GM18507 (cell line): Measurements from ENCODE around the gene SART3.
"Not testable (repeated sequence)": the region's sequence is repeated elsewhere in the genome, so short reads cannot be mapped to it uniquely, and the experiment has no call there.

ENCODE experiments used
- DNase-seq: peaks from one replicate; pipeline ENCODE4 v3.0.0; 2011; ENCODE audit warnings: low read depth; ENCODE audit not compliant: insufficient read length; ENCODE audit errors: extremely low spot score
- FAIRE-seq: peaks from 2 replicates; lab custom pipeline; 2011; peaks lifted over from hg19 to GRCh38; lab: Jason Lieb, UNC

The SART3 gene

DNA sequence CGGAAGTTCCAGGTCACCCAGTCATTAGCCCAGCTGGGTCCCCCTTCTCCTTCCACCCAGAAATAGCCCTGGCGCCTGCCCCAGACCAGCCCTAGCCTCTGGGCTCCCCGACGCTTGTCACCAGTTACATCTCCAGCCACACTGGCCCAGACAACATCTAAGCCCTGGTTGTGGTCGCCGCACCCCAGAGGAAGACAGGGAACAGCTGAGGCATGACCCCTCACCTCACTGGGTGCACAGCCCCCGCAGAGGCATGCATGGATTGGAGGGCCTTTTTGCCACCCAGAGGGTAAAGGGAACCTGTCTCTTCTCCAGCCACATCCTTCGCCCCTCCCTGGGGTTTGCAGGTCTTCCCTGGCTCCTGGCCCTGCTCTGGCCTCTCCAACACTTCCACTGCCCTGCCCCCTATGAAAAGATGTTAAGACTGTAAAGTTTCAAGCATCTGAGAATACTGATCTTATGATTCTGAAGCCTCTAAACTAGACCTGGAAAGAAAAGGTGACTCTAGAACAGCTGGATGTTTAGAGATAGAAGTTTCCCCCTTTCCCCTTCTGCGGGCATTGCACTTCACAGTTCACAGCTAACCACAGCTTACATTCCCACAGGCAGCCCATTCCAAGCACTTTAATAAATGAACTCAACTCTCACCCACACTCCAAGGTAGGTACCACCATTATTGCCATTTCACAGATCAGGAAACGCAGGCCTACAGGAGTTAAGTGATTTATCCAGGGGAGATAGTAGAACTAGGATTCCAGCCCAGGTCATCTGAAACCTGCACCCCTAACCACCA is 22.2 kb upstream of the SART3 start:
- DNase-seq = no peak
- FAIRE-seq = no peak

DNA sequence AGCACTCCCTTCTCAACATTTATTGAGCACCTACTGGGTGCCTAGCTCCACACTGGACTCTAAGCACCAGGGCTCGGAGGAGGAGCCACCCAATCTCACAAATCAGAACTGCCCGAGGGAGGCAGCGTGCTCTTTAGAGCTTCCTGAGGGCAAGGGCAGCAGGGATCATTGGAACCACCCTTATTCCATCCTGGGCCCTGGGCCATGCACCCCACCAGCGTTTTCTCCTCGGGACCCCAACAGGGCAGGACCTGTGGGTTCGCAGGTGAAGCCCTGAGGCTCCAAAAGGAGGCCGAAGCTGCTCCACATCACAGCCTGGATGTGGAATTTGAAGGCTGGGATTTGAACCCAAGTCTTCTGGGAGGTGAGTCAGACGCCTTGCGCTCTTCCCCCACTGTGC is 21.5 kb upstream of the SART3 start:
- no peak for FAIRE-seq

DNA sequence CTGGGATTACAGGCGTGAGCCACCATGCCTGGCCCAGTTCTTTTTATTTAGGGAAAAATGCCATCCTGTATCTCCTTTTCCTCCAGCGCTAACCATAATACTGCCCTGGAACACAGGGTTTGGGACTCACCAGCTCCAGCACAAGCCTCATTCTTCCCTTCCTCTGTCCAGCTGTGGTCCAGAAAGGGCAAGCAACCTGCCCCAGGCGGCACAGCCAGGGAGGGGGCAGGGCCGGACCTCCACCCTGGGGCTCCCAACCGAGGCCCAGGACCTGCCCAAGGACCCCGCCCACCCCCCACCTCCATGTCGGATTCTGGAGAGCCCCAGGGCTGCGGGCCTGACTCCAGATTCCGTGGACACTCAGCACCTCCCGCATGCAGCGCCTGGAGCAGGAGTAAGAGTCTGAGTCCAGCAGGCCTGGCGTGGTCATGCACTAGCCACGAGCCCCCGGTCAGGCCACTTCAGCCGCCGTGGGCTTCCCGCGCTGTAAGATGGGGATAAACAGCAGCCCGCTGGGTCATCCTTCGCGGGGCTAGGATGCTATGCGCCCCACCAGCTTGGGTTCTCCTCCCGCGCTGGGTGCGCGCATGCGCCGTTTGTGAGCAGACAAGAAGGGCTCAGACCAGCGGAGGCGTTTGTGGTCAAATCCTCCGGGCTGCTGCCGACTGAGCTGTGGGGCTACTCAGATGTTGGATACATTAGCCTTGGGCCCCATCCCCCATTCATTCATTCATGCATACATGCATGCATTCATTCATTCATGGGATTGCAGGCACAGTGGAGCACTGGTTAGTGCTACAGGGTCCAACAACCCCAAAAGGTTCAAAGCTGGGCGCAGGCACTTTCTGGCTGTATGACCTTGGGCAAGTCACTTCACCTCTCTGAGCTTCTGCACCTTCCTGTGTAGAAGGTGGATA is 20.6 kb upstream of the SART3 start:
- DNase-seq = no peak
- no peak for FAIRE-seq

More for the DNA sequence above, 21.5 kb upstream of the SART3 start:
- no peak for DNase-seq

DNA sequence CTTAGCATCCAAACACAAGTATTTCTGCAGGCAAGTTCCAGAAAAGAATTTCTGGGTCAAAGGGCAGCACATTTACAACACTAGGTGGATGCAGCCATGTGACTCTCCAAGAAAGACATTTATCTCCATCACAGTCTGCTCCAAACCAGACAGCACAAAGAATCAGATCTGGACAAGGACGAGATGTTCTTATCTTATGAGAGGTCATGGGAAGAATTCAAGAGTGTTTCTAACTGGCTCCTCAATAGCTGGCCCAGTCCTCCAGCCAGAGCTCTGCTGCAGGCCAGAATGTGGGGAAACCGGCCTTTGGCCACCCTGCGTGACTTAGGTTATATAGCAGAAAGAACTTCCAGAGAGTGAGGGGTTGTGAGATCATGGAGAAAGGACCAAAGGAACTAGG is 19.6 kb upstream of the SART3 start:
- no peak for DNase-seq
- no peak for FAIRE-seq

DNA sequence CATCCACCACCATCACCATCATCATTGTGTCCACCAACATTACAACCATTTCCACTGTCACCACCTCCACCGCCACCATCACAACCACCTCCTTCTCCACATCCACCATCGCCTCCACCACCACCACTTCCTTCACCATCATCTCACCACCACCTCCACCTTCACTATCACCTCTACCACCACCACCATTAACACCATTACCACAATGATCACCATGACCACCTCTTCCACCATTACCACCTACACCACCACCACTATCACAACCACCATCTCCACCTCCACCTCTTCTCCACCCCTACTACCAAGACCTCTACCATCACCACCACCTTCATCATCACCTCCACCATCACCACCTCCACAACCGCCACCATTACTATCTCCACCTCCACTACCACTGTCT is 17.8 kb upstream of the SART3 start:
- no peak for FAIRE-seq
- DNase-seq = no peak

DNA sequence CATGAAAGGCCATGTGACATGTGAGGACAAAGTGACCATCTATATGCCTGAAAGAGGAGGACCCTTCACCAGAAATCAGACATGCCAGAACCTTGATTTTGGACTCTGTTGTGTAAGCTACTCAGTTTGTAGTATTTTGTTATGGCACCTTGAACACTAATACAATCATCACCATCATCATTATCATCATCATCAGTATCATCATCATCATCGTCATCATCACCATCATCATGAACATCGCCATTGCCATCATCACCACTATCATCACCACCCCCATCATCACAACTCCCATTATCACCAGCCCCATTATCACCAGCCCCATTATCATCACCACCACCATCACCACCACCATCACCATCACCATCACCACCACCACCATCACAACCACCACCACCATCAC is 17.3 kb upstream of the SART3 start:
- FAIRE-seq (no peak), DNase-seq (no peak)

DNA sequence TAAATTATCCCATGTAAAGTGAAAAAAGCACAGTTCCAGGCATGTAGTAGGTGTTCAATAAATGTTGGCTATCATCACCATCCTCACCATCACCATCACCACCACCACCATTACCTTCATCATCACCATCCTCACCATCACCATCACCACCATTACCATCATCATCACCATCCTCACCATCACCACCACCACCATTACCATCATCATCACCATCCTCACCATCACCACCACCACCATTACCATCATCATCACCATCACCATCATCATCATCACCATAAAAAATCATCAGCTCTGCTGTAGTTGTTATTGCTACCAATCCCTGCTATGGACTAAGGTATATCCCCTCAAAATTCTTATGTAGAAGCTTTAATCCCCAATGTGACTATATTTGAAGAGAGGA is 16.5 kb upstream of the SART3 start:
- DNase-seq (no peak), FAIRE-seq (no peak)

DNA sequence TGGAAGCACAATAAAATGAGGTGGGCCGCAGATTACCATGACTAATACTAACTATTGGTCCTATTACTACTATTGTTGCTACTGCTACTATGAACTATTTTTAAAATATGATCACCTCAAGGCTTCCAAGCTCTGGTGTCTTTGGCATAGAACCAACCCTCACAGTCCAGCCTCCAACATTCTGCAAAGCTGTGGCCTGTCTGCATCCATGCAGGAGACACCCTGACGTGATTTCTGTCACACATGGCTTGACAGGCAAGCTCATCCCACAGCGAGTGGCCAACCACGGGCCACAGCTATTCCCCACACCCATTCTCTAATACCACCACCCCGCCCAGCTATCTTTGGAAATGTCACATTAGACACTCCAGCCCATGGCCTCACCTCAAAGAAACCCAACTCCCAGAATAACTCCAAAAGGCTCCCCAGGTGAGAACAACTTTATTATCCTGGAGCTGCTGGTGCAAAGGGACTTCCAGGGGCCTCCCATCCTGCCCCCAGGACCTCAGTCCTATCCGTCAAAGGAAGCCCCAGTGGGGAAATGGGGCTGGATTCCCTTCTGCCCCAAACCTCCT is 15.8 kb upstream of the SART3 start:
- DNase-seq (no peak), FAIRE-seq (peak; percentile 26)

DNA sequence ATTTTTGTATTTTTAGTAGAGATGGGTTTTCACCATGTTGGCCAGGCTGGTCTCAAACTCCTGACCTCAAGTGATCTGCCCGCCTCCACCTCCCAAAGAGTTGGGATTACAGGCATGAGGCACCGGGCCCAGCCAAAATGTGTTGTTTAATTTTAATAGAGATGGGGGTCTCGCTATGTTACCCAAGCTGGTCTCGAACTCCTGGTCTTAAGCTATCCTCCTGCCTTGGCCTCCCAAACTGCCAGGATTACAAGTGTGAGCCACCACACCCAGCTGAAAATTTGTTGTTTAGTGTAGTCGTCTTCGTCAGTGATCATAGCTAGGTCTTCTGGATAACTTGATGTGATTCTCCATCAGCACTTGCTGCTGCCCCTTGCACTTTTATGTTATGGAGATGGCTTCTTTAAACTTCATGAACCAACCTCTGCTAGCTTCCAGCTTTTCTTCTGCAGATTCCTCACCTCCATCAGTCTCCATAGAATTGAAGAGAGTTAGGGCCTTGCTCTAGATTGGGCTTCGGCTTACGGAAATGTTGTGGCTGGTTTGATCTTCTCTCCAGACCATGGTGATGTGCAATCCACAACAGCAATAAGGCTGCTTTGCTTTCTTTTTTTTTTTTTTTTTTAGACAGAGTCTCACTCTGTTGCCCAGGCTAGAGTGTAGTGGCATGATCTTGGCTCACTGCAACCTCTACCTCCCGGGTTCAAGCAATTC is 14.4 kb upstream of the SART3 start:
- DNase-seq (no peak), FAIRE-seq (no peak)

DNA sequence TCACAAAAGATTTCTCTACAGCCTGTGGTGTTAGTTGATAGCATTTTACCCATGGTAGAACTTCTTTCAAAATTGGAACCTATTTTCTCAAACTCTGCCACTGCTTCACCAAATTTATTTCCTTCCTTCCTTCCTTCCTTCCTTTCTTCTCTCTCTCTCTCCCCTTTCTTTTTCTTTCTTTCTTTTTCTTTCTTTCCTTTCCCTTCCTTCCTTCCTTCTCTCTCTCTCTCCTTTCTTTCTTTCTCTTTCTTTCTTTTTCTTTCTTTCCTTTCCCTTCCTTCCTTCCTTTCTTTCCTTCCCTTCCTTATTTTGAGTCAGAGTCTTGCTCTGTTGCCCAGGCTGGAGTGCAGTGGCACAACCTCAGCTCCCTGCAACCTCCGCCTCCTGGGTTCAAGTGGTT is 13.3 kb upstream of the SART3 start:
- FAIRE-seq, DNase-seq: not testable (repeated sequence)

DNA sequence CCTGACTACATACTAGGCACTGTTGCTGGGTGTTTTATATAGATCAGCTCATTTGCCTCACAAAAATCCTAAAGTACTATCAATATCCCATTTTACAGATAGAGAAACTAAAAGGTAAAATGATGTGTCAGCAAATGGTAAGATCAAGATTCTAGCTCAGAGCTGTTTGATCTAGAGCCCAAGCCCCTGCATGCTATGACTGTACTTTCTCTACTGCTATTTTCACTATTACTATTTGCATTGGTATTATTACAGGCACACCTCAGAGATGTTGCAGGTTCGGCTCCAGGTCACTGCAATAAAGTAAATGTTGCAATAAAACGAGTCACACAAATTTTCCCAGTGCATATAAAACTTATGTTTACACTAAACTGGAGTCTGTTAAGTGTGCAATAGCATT is 12.3 kb upstream of the SART3 start:
- FAIRE-seq = peak; percentile 73

DNA sequence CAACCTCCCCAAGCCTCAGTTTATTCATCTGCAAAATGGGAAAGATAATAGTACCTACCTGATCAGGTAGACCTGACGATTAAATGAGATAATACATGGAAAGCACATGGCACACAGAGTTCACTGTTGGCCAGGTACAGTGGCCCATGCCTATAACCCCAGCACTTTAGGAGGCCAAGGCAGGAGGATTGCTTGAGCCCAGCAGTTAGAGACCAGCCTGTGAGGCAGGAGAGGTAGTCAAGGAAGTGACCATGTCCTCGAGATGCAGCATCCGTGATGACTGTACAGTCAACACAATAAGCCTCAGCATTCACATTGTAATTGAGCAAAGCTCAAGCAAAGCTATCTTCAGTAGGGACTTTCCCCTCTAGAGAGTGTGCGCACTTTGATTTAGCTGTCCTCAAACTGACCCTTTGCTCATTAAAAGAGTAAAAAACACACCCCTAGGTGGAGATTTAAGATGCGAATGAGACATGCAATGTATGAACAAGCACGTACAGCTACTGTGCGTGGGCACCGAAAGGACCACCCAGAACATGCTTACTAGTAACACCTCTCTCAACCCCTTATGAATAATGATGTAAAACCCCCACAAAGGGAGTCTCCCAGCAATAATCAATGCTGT is 11.3 kb upstream of the SART3 start:
- peak; percentile 83 for FAIRE-seq
- DNase-seq = no peak

More for the DNA sequence above, 12.3 kb upstream of the SART3 start:
- DNase-seq = no peak

DNA sequence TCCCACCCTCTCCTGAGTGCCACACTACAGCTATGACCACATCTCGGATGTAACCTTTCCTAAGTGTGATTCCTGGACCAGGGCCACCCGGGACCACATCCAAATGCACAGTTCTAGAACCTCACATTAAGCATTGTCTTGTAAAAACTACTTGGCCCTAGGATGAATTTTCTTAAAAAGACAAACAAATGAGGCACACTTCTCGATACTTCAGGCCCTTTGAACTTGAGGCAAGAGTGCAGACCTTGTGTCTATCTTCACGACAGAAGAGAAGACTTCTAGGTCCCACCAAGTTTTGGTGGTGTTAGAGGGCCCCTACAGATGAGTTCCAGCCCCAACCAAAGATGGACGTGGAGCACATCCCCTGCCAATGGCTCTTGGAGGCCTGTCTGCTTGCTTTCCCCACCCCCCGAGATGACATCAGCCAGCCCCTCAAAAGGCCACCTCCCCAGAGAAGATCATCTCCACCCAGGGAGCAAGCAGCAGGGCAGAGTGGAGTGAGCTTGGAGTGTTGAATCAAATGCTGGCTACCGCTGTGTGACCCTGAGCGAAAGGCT is 10.7 kb upstream of the SART3 start:
- FAIRE-seq (no peak), DNase-seq (no peak)

DNA sequence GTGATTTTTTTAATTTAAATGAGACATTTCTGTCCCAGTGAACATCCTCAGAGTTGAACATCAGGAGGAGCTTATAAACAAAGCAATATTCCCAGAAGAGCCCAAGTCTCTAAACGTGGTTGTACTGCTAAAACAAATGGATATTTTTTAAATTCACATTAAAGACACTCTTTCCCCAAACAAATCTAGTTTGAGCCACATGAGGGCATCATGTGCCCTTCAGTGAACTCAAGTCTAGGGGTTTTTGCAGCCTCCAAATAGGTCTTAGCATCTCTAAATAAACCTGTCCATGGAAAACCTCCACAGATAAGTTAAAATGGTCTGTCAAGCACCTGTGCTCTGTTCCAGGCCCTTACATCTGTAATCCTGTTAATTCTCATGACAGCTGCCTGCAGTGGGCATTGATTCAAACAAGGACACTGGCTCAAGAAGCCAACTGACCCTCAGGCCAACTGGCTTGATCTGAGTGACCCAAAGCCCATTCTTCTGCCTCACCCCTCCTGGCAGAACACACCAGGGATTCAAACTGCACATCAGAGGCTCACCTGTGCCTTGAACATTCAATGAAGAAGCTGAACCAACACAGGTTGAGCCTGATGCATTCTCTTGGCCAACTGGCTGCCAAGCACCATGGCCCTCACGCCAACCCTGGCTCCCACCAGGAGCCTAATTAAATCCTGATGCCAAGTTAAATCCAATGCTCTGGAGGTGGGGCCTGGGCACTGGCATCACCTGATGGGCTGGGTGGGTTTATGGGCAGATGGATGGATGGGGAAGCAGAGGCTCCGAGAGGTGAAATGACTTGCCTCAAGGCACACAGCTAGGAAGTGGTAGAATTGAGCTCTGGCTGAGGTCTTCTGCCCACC is 10.0 kb upstream of the SART3 start:
- FAIRE-seq (peak; percentile 73), DNase-seq (no peak)

DNA sequence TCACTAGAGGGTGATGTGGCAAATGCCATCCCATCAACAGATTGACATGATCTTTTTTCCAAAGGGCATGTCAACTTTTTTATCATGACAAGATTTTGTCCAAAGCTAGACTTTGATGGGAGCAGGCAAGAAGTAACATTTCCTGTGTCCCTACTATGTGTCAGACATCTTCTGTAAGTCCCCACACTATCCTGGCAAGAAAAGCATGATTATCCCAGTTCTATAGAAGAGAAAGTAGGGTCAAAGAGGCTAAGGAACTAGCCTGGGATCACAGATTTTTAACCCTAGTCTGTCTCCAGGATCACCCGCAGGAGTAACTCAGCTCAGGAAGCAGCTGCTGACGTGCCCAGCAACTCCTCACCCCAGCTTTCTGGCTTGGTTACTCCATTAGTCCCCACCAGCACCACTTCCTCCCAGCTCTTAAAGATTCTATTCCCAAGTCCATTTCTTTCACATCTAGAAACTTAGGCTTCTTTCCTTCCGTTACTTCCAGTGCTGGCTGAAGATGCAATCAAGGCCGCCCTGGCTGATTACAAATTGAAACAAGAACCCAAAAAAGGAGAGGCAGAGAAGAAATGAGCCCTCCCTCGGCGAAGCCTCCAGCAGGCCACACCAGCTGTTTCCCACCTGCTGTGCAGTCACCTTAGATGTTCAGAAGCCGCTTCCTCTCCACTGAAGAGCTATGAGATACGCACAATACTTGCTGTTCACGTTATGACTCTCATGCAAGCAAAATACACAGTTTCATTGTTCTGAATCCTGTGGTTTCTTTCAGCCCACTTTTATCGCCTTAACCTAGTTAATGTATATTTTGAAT is 7.6 kb upstream of the SART3 start:
- peak; percentile 99 for FAIRE-seq
- peak; percentile 52 for DNase-seq

DNA sequence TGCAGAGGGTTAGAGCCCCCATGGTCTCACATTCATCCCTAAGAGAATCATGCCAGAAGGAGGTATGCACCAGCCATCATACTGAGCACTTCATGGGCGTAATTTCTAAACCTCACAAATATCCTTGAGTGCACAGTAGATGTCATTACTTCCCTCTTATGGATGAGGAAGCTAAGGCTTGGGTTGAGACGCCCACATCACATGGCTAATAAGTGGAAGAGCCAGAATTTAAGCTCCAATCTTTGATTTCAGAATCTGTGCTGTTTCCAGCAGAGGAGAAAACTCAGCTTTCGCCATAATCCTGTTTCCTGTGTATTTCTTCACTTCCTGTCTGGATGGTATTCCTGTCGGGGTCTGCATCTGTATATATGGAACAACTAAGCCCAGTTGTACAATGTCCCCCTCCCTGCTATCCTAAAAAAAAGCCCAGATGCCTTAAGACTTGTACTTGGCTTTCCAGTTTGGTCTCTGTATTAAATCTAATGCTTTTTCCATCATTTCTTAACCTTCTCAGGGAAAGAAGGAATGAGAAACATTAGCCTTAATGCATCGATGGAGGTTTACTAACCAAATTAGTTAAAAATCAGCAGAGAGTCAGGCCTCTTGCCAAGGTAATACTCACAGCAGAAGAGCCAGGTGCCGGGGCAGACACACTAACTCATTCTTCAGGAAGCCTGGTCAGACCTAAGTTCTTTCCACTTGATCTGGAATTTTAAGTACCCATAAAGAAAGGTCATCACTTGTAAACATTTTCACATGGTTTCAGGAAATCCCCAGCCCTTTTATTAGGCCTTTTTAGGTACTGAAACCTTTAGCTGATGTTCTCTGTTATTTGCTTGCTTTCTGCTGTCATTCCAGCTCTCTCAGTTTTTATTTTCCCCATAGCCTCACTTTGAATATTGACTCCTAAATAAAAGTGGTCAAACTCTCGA is 6.7 kb upstream of the SART3 start:
- FAIRE-seq = peak; percentile 91
- no peak for DNase-seq
